Measurements from ENCODE around the gene HSP90AB1.

GRCh38 chr6:44217332-44218143, 29.4 kb upstream of the HSP90AB1 start:
- TF ChIP-seq CTCF (IDR thresholded peaks at IDR 0.05; ENCODE audit: poor library complexity, severe bottlenecking) (no peak), RAD21 (conservative IDR thresholded peaks at IDR 0.05) (no peak), POLR2AphosphoS5 (IDR thresholded peaks at IDR 0.05) (no peak), MXI1 (conservative IDR thresholded peaks at IDR 0.05; ENCODE audit: poor library complexity, severe bottlenecking) (no peak), EZH2 (IDR thresholded peaks at IDR 0.05; ENCODE audit: borderline replicate concordance, insufficient read depth, low read length, poor library complexity, severe bottlenecking) (no peak)

All from neural cell (in vitro differentiated cells).